GM23338 (cell line): ENCODE measurements around the gene CCDC73. TPM values are rescaled to one million over a fixed set of nuclear protein-coding genes. Genes with fewer than 3 reads are reported as not detected.

Experiments
- ATAC-seq: fragments of 200-7000 bp; cut with Tn5 transposase; 3 replicates; pipeline ENCODE4 v1.9.1; 2020
- DNase-seq: peaks from one replicate; pipeline ENCODE4 v3.0.0-alpha.2; 2015; ENCODE audit warnings: low spot score
- H2AFZ ChIP-seq: fragments of 200-600 bp; sonication (generic); 2 replicates; pipeline ENCODE4 v1.8.0; 2016; ENCODE audit warnings: antibody characterized with exemption, mild to moderate bottlenecking, moderate library complexity
- H3F3A ChIP-seq: fragments of 200-600 bp; sonication (generic); replicated peaks from 2 replicates; pipeline ENCODE4 v1.8.0; 2017; ENCODE audit warnings: antibody characterized with exemption, mixed run types, low read depth
- H3K27ac ChIP-seq: fragments of 200-600 bp; sonication (generic); 2 replicates; pipeline ENCODE4 v1.6.1; 2016; ENCODE audit warnings: low read depth
- H3K27me3 ChIP-seq: fragments of 200-600 bp; sonication (generic); 2 replicates; pipeline ENCODE4 v1.8.0; 2016; ENCODE audit warnings: mild to moderate bottlenecking, mixed run types, moderate library complexity; ENCODE audit not compliant: insufficient read depth
- H3K36me3 ChIP-seq: fragments of 200-600 bp; sonication (generic); 2 replicates; pipeline ENCODE4 v1.8.0; 2016; ENCODE audit warnings: mild to moderate bottlenecking; ENCODE audit not compliant: insufficient read depth
- H3K4me1 ChIP-seq: fragments of 200-600 bp; sonication (generic); 2 replicates; pipeline ENCODE4 v1.8.0; 2016; ENCODE audit warnings: mild to moderate bottlenecking, moderate library complexity; ENCODE audit not compliant: insufficient read depth
- H3K4me2 ChIP-seq: fragments of 200-600 bp; sonication (generic); 2 replicates; pipeline ENCODE4 v1.7.1; 2017; ENCODE audit warnings: mixed run types
- H3K4me3 ChIP-seq: fragments of 200-600 bp; sonication (generic); 2 replicates; pipeline ENCODE4 v1.6.1; 2016; ENCODE audit warnings: mixed run types
- H3K79me2 ChIP-seq: fragments of 200-600 bp; sonication (generic); replicated peaks from 2 replicates; pipeline ENCODE4 v1.8.0; 2017; ENCODE audit warnings: mild to moderate bottlenecking; ENCODE audit not compliant: insufficient read depth
- H3K9me2 ChIP-seq: fragments of 200-600 bp; sonication (generic); 2 replicates; pipeline ENCODE4 v1.8.0; 2017; ENCODE audit not compliant: insufficient read depth
- H4K20me1 ChIP-seq: fragments of 200-600 bp; sonication (generic); replicated peaks from 2 replicates; pipeline ENCODE4 v1.8.0; 2017; ENCODE audit warnings: mild to moderate bottlenecking; ENCODE audit not compliant: insufficient read depth
- H3K27ac Mint-ChIP-seq: 2 replicates; pipeline ENCODE4 v1.8.0; 2020; ENCODE audit warnings: inconsistent platforms, mild to moderate bottlenecking, moderate library complexity, mixed read lengths
- H3K27me3 Mint-ChIP-seq: 3 replicates; pipeline ENCODE4 v1.8.0; 2022; ENCODE audit warnings: low read depth, mild to moderate bottlenecking, moderate library complexity, mixed read lengths, inconsistent platforms; ENCODE audit not compliant: insufficient read depth, poor library complexity
- H3K36me3 Mint-ChIP-seq: 3 replicates; pipeline ENCODE4 v1.8.0; 2021; ENCODE audit warnings: low read depth, mild to moderate bottlenecking, inconsistent platforms, moderate library complexity, mixed read lengths
- H3K4me1 Mint-ChIP-seq: 3 replicates; pipeline ENCODE4 v1.8.0; 2020; ENCODE audit warnings: mild to moderate bottlenecking, inconsistent platforms, mixed read lengths
- H3K4me3 Mint-ChIP-seq: 3 replicates; pipeline ENCODE4 v1.8.0; 2021; ENCODE audit warnings: moderate library complexity, mild to moderate bottlenecking, inconsistent platforms, mixed read lengths
- H3K9me3 Mint-ChIP-seq: 3 replicates; pipeline ENCODE4 v1.8.0; 2020; ENCODE audit warnings: moderate library complexity, mild to moderate bottlenecking, inconsistent platforms, mixed read lengths
- CREB1 ChIP-seq: fragments of 250-450 bp; sonication (Bioruptor Pico); IDR thresholded peaks from 2 replicates; pipeline ENCODE4 v1.5.0; 2020; ENCODE audit warnings: low read depth, mild to moderate bottlenecking, moderate library complexity
- EZH2phosphoT487 ChIP-seq: fragments of 200-600 bp; sonication (generic); IDR thresholded peaks from one replicate; pipeline ENCODE4 v1.8.1; 2018; ENCODE audit warnings: antibody characterized with exemption; ENCODE audit not compliant: unreplicated experiment
- JUNB ChIP-seq: IDR thresholded peaks from one replicate; pipeline ENCODE4 v1.6.1; 2016; ENCODE audit warnings: antibody characterized with exemption; ENCODE audit not compliant: unreplicated experiment
- NANOG ChIP-seq: IDR thresholded peaks from 2 replicates; pipeline ENCODE4 v1.6.1; 2016; ENCODE audit warnings: antibody characterized with exemption, borderline replicate concordance
- POLR2AphosphoS5 ChIP-seq: IDR thresholded peaks from 2 replicates; pipeline ENCODE4 v1.6.1; 2016; ENCODE audit warnings: antibody characterized with exemption, low read depth
- STAT1 ChIP-seq: IDR thresholded peaks from one replicate; pipeline ENCODE4 v1.6.1; 2016; ENCODE audit warnings: antibody characterized with exemption; ENCODE audit not compliant: unreplicated experiment
- ZNF114 ChIP-seq: fragments of 250-450 bp; sonication (Bioruptor Pico); IDR thresholded peaks from 2 replicates; pipeline ENCODE4 v1.5.0; 2020; ENCODE audit warnings: mild to moderate bottlenecking, moderate library complexity
- ZNF331 ChIP-seq: fragments of 250-450 bp; sonication (Bioruptor Pico); IDR thresholded peaks from 2 replicates; pipeline ENCODE4 v1.5.0; 2020; ENCODE audit warnings: low read depth, mild to moderate bottlenecking, moderate library complexity
- polyA plus RNA-seq: library from polyadenylated mRNA; unstranded; fragments of >200 nt; fragmentation: Nextera tagmentation; extraction: Ambion mirVana; gene quantifications from 2 replicates; pipeline ENCODE4 v1.2.1, GENCODE V29; 2016
- total RNA-seq: library from RNA; depleted of rRNA; stranded (reverse); fragments of >200 nt; shearing (Covaris generic); gene quantifications from 2 replicates; pipeline ENCODE4 v1.2.3, GENCODE V29; 2014
- TF ChIP-seq, protein P1 (sequence below): fragments of 250-450 bp; sonication (Bioruptor Pico); IDR thresholded peaks from 2 replicates; pipeline ENCODE4 v1.5.0; 2020; ENCODE audit warnings: mild to moderate bottlenecking, moderate library complexity
- TF ChIP-seq, protein P2 (sequence below): IDR thresholded peaks from 2 replicates; pipeline ENCODE4 v1.6.1; 2016; ENCODE audit warnings: antibody characterized with exemption
- TF ChIP-seq, protein P3 (sequence below), 2 experiments: fragments of 200-600 bp in 1 of 2; sonication (generic) in 1 of 2; conservative IDR thresholded peaks; 2 replicates each; pipeline versions ENCODE4 v1.5.1 to v1.6.1; 2016 to 2017; ENCODE audit warnings: antibody characterized with exemption in 2 of 2, low read depth in 2 of 2, mild to moderate bottlenecking in 2 of 2, moderate library complexity in 1 of 2
- TF ChIP-seq, protein P4 (sequence below): IDR thresholded peaks from one replicate; pipeline ENCODE4 v1.6.1; 2018; ENCODE audit warnings: antibody characterized with exemption; ENCODE audit not compliant: unreplicated experiment

CCDC73 gene
- total and polyA plus RNA-seq, 2 experiments from 2014 or later = 0.06 TPM; not detected in 1

DNA sequence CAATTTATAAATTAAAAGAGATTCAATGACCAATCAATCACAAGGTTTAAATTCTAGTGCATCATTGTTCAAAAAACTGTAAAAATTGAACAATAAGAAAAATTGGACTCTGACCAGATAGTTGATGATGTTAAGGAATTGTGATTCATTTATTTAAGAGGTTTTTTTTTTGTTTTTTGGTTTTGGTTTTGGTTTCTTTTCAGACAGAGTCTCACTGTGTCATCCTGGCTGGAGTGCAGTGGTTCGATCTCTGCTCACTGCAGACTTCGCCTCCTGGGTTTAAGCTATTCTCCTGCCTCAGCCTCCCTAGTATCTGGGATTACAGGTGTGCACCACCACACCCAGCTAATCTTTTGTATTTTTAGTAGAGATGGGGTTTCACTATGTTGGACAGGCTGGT lies 227.9 kb downstream of the CCDC73 start (continued):
- TF ChIP-seq, protein P1, sequence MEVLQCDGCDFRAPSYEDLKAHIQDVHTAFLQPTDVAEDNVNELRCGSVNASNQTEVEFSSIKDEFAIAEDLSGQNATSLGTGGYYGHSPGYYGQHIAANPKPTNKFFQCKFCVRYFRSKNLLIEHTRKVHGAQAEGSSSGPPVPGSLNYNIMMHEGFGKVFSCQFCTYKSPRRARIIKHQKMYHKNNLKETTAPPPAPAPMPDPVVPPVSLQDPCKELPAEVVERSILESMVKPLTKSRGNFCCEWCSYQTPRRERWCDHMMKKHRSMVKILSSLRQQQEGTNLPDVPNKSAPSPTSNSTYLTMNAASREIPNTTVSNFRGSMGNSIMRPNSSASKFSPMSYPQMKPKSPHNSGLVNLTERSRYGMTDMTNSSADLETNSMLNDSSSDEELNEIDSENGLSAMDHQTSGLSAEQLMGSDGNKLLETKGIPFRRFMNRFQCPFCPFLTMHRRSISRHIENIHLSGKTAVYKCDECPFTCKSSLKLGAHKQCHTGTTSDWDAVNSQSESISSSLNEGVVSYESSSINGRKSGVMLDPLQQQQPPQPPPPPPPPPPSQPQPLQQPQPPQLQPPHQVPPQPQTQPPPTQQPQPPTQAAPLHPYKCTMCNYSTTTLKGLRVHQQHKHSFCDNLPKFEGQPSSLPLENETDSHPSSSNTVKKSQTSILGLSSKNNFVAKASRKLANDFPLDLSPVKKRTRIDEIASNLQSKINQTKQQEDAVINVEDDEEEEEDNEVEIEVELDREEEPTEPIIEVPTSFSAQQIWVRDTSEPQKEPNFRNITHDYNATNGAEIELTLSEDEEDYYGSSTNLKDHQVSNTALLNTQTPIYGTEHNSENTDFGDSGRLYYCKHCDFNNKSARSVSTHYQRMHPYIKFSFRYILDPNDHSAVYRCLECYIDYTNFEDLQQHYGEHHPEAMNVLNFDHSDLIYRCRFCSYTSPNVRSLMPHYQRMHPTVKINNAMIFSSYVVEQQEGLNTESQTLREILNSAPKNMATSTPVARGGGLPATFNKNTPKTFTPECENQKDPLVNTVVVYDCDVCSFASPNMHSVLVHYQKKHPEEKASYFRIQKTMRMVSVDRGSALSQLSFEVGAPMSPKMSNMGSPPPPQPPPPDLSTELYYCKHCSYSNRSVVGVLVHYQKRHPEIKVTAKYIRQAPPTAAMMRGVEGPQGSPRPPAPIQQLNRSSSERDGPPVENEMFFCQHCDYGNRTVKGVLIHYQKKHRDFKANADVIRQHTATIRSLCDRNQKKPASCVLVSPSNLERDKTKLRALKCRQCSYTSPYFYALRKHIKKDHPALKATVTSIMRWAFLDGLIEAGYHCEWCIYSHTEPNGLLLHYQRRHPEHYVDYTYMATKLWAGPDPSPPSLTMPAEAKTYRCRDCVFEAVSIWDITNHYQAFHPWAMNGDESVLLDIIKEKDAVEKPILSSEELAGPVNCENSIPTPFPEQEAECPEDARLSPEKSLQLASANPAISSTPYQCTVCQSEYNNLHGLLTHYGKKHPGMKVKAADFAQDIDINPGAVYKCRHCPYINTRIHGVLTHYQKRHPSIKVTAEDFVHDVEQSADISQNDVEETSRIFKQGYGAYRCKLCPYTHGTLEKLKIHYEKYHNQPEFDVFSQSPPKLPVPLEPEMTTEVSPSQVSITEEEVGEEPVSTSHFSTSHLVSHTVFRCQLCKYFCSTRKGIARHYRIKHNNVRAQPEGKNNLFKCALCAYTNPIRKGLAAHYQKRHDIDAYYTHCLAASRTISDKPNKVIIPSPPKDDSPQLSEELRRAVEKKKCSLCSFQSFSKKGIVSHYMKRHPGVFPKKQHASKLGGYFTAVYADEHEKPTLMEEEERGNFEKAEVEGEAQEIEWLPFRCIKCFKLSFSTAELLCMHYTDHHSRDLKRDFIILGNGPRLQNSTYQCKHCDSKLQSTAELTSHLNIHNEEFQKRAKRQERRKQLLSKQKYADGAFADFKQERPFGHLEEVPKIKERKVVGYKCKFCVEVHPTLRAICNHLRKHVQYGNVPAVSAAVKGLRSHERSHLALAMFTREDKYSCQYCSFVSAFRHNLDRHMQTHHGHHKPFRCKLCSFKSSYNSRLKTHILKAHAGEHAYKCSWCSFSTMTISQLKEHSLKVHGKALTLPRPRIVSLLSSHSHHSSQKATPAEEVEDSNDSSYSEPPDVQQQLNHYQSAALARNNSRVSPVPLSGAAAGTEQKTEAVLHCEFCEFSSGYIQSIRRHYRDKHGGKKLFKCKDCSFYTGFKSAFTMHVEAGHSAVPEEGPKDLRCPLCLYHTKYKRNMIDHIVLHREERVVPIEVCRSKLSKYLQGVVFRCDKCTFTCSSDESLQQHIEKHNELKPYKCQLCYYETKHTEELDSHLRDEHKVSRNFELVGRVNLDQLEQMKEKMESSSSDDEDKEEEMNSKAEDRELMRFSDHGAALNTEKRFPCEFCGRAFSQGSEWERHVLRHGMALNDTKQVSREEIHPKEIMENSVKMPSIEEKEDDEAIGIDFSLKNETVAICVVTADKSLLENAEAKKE = no peak
- no peak for TF ChIP-seq POLR2AphosphoS5
- TF ChIP-seq, protein P2, sequence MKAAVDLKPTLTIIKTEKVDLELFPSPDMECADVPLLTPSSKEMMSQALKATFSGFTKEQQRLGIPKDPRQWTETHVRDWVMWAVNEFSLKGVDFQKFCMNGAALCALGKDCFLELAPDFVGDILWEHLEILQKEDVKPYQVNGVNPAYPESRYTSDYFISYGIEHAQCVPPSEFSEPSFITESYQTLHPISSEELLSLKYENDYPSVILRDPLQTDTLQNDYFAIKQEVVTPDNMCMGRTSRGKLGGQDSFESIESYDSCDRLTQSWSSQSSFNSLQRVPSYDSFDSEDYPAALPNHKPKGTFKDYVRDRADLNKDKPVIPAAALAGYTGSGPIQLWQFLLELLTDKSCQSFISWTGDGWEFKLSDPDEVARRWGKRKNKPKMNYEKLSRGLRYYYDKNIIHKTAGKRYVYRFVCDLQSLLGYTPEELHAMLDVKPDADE = no peak
- no peak for TF ChIP-seq JUNB
- TF ChIP-seq ZNF114 = no peak

DNA sequence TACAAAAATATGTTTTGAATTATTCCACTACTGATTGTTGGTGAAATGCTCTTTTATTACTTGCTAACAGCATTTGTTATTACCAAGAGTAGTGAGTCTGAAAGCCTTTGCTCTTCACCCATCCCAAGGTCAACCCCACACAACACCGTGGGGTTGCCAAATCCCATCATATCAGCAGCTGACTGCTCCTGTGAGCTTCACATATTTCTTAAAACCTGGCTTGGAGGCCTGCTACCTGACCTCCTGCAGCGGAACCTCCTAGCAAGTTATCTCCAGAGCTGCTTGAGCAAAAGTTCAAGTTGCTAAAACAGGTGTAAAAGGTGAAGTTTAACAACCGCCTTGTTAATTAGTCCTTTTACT lies 230.9 kb downstream of the CCDC73 start:
- H2AFZ ChIP-seq = no peak overlapping the region
- H3K79me2 ChIP-seq = no peaks in the 10 kb centered on the region
- H3K9me2 ChIP-seq = no peaks in the 10 kb centered on the region
- H3K4me1 Mint-ChIP-seq = no peaks in the 10 kb centered on the region
- H3K27ac ChIP-seq = no peak overlapping the region
- H3K36me3 ChIP-seq = no peaks in the 10 kb centered on the region
- H3K27me3 Mint-ChIP-seq = peaks cover 11% of the 10 kb centered on the region
- H3K9me3 Mint-ChIP-seq = no peaks in the 10 kb centered on the region
- H3K4me2 ChIP-seq = no peak overlapping the region
- no peak overlapping the region for H3K4me3 Mint-ChIP-seq
- H4K20me1 ChIP-seq = no peaks in the 10 kb centered on the region
- H3F3A ChIP-seq = no peaks in the 10 kb centered on the region
- H3K4me1 ChIP-seq = no peaks in the 10 kb centered on the region
- H3K4me3 ChIP-seq = no peak overlapping the region
- H3K36me3 Mint-ChIP-seq = no peaks in the 10 kb centered on the region
- no peak overlapping the region for H3K27ac Mint-ChIP-seq
- no peak for DNase-seq
- no peaks in the 10 kb centered on the region for H3K27me3 ChIP-seq
- no peak for ATAC-seq
- TF ChIP-seq, protein P2 = no peak
- TF ChIP-seq STAT1 (no peak), JUNB (no peak), NANOG (no peak), ZNF331 (CRISPR knock-in tag) (no peak), ZNF114 (no peak), CREB1 (no peak), EZH2phosphoT487 (no peak)
- TF ChIP-seq, protein P3, sequence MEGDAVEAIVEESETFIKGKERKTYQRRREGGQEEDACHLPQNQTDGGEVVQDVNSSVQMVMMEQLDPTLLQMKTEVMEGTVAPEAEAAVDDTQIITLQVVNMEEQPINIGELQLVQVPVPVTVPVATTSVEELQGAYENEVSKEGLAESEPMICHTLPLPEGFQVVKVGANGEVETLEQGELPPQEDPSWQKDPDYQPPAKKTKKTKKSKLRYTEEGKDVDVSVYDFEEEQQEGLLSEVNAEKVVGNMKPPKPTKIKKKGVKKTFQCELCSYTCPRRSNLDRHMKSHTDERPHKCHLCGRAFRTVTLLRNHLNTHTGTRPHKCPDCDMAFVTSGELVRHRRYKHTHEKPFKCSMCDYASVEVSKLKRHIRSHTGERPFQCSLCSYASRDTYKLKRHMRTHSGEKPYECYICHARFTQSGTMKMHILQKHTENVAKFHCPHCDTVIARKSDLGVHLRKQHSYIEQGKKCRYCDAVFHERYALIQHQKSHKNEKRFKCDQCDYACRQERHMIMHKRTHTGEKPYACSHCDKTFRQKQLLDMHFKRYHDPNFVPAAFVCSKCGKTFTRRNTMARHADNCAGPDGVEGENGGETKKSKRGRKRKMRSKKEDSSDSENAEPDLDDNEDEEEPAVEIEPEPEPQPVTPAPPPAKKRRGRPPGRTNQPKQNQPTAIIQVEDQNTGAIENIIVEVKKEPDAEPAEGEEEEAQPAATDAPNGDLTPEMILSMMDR (conservative IDR thresholded peaks at IDR 0.05; ENCODE audit: low read depth in 2 of 2) = no peak
- TF ChIP-seq, protein P4, sequence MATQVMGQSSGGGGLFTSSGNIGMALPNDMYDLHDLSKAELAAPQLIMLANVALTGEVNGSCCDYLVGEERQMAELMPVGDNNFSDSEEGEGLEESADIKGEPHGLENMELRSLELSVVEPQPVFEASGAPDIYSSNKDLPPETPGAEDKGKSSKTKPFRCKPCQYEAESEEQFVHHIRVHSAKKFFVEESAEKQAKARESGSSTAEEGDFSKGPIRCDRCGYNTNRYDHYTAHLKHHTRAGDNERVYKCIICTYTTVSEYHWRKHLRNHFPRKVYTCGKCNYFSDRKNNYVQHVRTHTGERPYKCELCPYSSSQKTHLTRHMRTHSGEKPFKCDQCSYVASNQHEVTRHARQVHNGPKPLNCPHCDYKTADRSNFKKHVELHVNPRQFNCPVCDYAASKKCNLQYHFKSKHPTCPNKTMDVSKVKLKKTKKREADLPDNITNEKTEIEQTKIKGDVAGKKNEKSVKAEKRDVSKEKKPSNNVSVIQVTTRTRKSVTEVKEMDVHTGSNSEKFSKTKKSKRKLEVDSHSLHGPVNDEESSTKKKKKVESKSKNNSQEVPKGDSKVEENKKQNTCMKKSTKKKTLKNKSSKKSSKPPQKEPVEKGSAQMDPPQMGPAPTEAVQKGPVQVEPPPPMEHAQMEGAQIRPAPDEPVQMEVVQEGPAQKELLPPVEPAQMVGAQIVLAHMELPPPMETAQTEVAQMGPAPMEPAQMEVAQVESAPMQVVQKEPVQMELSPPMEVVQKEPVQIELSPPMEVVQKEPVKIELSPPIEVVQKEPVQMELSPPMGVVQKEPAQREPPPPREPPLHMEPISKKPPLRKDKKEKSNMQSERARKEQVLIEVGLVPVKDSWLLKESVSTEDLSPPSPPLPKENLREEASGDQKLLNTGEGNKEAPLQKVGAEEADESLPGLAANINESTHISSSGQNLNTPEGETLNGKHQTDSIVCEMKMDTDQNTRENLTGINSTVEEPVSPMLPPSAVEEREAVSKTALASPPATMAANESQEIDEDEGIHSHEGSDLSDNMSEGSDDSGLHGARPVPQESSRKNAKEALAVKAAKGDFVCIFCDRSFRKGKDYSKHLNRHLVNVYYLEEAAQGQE = no peak
